ENCODE results near the gene GPC1.

DNA sequence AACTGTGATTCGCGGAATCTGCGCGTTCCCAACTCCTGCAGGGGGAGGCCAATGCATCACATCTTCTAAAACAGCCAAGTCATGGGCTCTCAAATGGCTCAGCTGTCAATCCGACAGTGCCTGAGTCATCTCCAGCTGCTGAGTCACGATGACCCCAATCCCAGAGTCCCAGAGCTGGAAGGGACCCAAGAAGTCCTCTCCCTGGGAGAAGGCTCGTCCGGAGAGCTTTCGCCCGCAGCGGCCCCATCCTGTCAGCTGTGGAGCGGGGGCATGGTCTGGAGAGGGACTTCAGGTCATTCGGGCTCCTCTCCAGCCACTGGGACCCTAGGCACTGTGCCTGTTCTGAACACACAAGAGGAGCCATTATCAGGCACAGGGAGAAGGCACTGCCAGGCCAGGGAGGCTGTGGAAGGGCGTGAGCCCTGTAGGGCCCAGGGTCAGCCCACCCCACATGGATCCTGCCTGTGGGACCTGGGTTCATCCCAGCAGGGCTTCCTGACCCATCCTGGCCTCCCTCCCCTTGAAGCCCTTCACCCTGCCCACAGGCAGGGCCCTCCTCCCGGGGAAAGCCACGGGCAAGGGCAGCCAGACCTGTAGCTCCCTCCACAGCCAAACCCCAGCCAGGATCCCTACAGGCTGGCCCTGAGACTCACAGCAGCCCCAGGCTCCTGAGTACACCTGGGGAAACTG is 47.6 kb upstream of the GPC1 start:
- no peak for TF ChIP-seq POLR2AphosphoS5 (IDR thresholded peaks at IDR 0.05; ENCODE audit: low read depth, low read length)
- no peak for TF ChIP-seq POLR2A (IDR thresholded peaks at IDR 0.05; ENCODE audit: low read depth, low read length)
- no peak for TF ChIP-seq SPI1 (IDR thresholded peaks at IDR 0.05; ENCODE audit: low read depth, low read length)
- TF ChIP-seq PAX5 (IDR thresholded peaks at IDR 0.05; ENCODE audit: insufficient read depth, low read length, severe bottlenecking), result no peak
- no peak for TF ChIP-seq TAF1 (IDR thresholded peaks at IDR 0.05; ENCODE audit: low read depth, low read length)

Measured in GM12891 (cell line).